ENCODE data around the gene MLLT1.

Gene MLLT1

GRCh38 chr19:6233827-6234511 lies 45.8 kb downstream of the MLLT1 start:
- no peak for DNase-seq

DNA sequence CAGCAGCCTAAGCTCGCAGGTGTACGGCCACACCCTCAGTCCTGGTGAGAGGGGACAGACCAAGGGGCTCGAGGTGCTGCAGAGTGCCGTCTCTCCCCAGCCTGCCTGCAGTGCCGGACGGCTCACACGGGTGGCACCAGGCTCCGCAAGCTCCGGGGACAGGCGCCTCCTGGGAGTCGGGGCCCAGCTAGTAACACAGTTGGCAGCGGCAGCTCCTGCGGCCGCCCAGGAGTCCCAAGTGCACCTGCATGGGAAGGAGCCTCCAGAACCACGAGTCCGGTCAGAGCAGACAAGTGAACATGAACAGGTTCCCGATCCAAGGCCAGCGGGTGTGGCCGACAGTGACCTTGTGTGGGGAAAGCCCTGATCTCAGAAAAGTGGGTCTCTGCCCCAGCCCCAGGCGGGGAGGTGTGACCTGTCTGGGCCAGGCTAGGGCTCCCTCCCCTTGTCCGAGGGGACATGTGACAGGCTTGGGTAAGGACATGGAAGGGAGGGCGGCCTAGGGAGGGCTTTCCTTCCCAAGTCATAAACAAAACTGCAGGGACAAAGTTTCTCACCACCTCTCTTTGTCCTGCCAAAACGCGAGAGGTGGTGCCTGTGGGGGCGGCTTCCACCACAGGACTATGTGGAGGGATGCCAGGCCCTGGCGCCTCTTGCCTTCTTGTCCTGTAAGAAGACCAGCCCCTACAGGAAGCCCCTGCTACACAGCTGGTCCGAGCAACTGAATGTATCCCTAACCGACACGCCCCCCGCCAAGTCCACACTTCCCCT lies 46.5 kb downstream of the MLLT1 start:
- no peak for DNase-seq

DNA sequence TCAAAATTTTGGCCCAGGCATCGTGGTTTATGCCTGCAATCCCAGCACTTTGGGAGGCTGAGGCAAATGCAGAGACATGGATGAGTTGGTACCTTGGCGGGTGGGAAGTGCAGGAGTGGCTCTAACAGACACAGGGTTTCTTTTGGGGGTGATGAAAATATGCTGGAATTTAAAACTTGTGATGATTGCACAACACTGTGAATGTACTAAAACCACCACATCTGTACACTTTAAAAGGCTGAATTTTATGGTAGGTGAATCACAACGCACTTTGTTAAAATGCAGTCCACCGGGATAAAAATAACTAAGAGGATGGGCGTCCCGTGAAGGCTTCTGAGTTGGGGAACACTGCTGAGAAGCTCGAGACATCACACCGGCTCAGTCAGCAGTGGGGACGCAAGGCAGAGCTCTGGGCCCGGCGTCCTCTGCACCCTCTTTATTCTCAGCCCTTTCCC lies 47.1 kb downstream of the MLLT1 start:
- DNase-seq, result no peak

DNA sequence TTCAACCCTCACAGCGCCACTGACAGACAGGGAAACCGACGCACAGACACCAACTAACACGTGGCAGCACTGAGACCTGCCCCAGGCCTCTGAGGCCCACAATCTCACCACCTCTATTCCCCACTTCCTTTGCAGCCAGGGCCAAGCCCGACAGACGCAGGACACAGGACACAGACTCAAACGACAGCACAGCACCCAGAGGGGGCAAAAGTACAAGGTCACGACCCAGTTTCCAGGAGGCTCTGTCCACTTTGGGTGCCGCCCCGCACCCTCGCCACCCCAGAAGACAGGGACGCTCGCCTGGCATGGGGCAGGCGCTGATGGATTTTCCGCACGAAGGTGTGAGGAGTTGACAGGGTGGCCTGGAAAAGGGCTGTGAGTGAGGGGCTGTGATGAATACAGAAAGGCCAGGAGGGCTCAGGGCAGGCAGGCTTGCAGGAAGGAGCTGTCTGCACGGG lies 48.8 kb downstream of the MLLT1 start:
- DNase-seq, result no peak

- no peak for DNase-seq
These were observed 49.6 kb downstream of the MLLT1 start for GRCh38 chr19:6229951-6230712.

- no peak for DNase-seq
These were observed 50.4 kb downstream of the MLLT1 start for GRCh38 chr19:6229216-6229913.

GRCh38 chr19:6228551-6229215 lies 51.1 kb downstream of the MLLT1 start:
- DNase-seq, result no peak

DNA sequence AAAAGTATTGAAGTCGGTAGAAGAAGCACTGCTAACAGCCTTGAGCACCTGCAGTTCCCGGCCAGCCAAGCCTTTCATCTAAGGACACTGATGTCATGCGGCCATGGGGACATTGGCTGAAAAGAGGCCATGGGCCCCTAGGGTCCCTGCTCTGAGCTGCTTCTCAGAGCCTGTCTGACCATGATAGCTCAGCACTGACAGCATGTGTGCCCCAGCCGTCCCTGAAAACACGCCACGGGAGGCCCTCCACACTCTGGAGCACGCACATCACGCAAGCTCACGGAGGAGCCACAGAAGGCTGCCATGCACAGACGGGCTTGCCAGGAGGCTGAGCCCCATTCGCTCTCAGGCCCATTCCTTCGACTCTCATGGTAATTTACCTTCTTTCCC lies 51.8 kb downstream of the MLLT1 start:
- no peak for DNase-seq

DNA sequence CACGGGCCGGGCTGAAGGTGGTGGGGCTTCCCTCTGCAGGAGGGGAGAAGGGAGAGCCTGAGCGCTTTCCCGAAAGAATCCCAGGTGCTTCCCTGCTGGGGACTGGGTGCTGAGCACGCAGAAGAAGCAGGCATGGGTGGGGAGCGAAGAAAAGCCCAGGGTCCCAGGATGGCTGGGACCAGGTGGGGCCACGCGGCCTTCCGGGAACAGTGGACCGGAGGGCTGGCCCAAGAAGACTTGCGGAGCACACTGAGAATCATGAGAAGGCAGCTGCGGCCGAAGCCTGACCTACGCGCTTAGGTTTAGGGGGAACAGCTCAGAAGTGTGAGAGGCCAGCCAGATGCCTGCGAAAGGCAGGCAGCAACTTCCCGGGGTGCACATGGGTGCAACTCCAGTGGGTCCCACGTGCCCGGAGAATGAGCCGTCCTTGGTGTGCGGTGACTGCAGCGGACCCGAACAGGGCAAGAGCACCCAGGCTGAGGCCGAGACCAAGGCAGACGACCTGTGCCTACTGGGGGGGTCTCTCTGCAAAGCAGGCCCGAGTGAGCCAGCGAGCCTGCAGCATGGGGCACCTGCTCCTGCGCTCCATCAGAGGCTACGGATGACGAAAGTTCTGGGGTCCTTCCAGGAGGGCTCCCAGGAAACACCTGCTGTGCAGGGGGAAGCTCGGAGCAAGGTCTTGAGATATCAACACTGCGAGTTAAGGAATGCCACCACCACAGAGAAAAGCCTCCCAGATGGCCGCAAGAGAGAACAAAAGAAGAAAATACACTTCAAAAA lies 52.4 kb downstream of the MLLT1 start:
- no peak for DNase-seq

GRCh38 chr19:6226444-6227155 lies 53.2 kb downstream of the MLLT1 start:
- DNase-seq, result no peak

DNA sequence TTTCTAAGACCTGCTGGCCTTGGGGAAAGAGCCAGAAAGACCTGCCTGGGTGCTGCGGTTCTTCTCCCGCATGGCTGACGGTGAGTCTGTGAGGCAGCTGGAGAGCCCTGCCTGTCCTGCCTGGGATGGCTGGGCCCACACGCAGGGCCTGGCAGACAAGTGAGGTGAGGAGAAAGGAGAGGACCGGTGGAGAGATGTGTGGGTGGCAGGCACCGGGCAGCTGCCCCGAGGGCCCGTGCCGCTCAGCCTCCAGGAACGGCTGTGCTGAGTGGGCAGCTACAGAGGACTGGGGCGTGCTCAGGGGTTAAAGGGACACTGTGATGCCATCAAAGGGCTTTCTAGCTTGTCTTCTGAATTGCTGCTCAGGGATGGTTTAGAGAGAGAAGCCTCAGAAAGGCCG lies 53.8 kb downstream of the MLLT1 start:
- DNase-seq, result no peak

GRCh38 chr19:6225232-6225865 lies 54.4 kb downstream of the MLLT1 start:
- DNase-seq, result no peak

- no peak for DNase-seq
These were observed 55.5 kb downstream of the MLLT1 start for GRCh38 chr19:6224308-6224675.

- no peak for DNase-seq
These were observed 56.1 kb downstream of the MLLT1 start for GRCh38 chr19:6223461-6224307.

- no peak for DNase-seq
These were observed 56.9 kb downstream of the MLLT1 start for GRCh38 chr19:6222884-6223283.

- no peak for DNase-seq
These were observed 57.7 kb downstream of the MLLT1 start for GRCh38 chr19:6221878-6222746.

- no peak for DNase-seq
These were observed 58.4 kb downstream of the MLLT1 start for GRCh38 chr19:6221220-6221877.

Data from stimulated activated naive CD4-positive, alpha-beta T cell treated with Interleukin-2 at 50 U/mL for 16 hours (primary cell).